Measurements from ENCODE around the gene NFIC. TPM values are rescaled to one million over a fixed set of nuclear protein-coding genes. Genes with fewer than 3 reads are reported as not detected.
A peak's percentile ranks its signal among the peaks of the same experiment; 100 is the strongest.

The NFIC gene
- polyA plus RNA-seq, 1 of the 3 experiments (the other 2 are of a cell fraction) = 7.2 TPM

GRCh38 chr19:3459965-3460582 is 93.7 kb downstream of the NFIC start:
- H3K9me3 ChIP-seq = no peaks in the 10 kb centered on the region
- ChIA-PET POLR2A (no interaction called here), CTCF (interaction anchor here (0.9 to 2.8 kb wide), 5 partner anchors 10 to 114 kb away, joined by 3 to 11 read pairs (median 5); no protein-coding TSS in a partner anchor)
- H3K9me2 ChIP-seq = no peaks in the 10 kb centered on the region
- H3K79me2 ChIP-seq (ENCODE audit: insufficient read depth) = peaks cover 14% of the 10 kb centered on the region; the same call in 1 of the 2 replicates
- no peaks in the 10 kb centered on the region for H3K27me3 ChIP-seq (ENCODE audit: insufficient read depth)
- H3K9ac ChIP-seq = no peak overlapping the region
- H3F3A ChIP-seq (replicated peaks; ENCODE audit: insufficient read depth) = peaks cover 6% of the 10 kb centered on the region
- H2AFZ ChIP-seq (ENCODE audit: low read depth) = no peak overlapping the region
- no peak for DNase-seq
- H4K20me1 ChIP-seq (ENCODE audit: insufficient read depth) = peaks cover 22% of the 10 kb centered on the region
- peak overlapping the region; percentile 67 to 95 for H3K27ac ChIP-seq (ENCODE audit: low read depth in 2 of 2, low read length in 1 of 2)
- 88% methylated on average over 10 of the region's 15 CpGs for WGBS (ENCODE audit: low lambda C conversion rate)
- peaks cover 8 to 32% of the 10 kb centered on the region in 2 experiments; a peak in 2 of 4 replicates for H3K4me1 ChIP-seq (ENCODE audit: control insufficient read depth in 1 of 2, insufficient read depth in 2 of 2, low read depth in 1 of 2, low read length in 1 of 2)
- H3K4me2 ChIP-seq = peak overlapping the region; percentile 47; the same call in 1 of the 2 replicates
- TF ChIP-seq CHD2 (IDR thresholded peaks at IDR 0.05; ENCODE audit: low read length, partially characterized antibody) = no peak
- TF ChIP-seq ELF1 (IDR thresholded peaks at IDR 0.05) = no peak
- no peak for TF ChIP-seq MAX (IDR thresholded peaks at IDR 0.05; ENCODE audit: low read depth)
- TF ChIP-seq MXI1 (IDR thresholded peaks at IDR 0.05; ENCODE audit: low read depth, low read length) = no peak
- peaks cover 9 to 21% of the 10 kb centered on the region in 2 experiments for H3K36me3 ChIP-seq (replicated peaks in 1 of 2; ENCODE audit: control insufficient read depth in 1 of 2, insufficient read depth in 2 of 2, low read length in 1 of 2)
- H3K4me3 ChIP-seq (ENCODE audit: low read depth in 2 of 2, low read length in 1 of 2) = no peak overlapping the region

- Histone ChIP-seq H3K4me3 (ENCODE audit: low read depth in 2 of 2, low read length in 1 of 2) (no peak overlapping the region), H3K27ac (ENCODE audit: low read depth in 2 of 2, low read length in 1 of 2) (no peak overlapping the region), H3K79me2 (ENCODE audit: insufficient read depth) (0 out of 2 replicates have a peak, but pooled peaks cover 10% of the 10 kb centered on the region), H3K9ac (no peak overlapping the region), H4K20me1 (ENCODE audit: insufficient read depth) (peaks cover 13% of the 10 kb centered on the region; the same call in 1 of the 2 replicates), H3K36me3 (replicated peaks in 1 of 2; ENCODE audit: control insufficient read depth in 1 of 2, insufficient read depth in 2 of 2, low read length in 1 of 2) (peaks cover 6 to 12% of the 10 kb centered on the region in 2 experiments), H3K4me2 (no peak overlapping the region), H2AFZ (ENCODE audit: low read depth) (no peak overlapping the region), H3K9me2 (no peaks in the 10 kb centered on the region), H3K9me3 (no peaks in the 10 kb centered on the region), H3F3A (replicated peaks; ENCODE audit: insufficient read depth) (peaks cover 4% of the 10 kb centered on the region), H3K4me1 (ENCODE audit: control insufficient read depth in 1 of 2, insufficient read depth in 2 of 2, low read depth in 1 of 2, low read length in 1 of 2) (peaks cover 8 to 19% of the 10 kb centered on the region in 2 experiments; a peak in 2 of 4 replicates), H3K27me3 (ENCODE audit: insufficient read depth) (no peaks in the 10 kb centered on the region)
- ChIA-PET CTCF (interaction anchor here (0.7 to 1.7 kb wide), 3 partner anchors 10 to 119 kb away, joined by 3 to 7 read pairs (median 3); no protein-coding TSS in a partner anchor), POLR2A (no interaction called here)
- TF ChIP-seq RXRA (IDR thresholded peaks at IDR 0.05; ENCODE audit: borderline replicate concordance, low read depth) (no peak), CHD2 (IDR thresholded peaks at IDR 0.05; ENCODE audit: low read length, partially characterized antibody) (no peak), REST (IDR thresholded peaks at IDR 0.05; ENCODE audit: low read depth, low read length) (no peak), RCOR1 (IDR thresholded peaks at IDR 0.05; ENCODE audit: low read length) (no peak), NFIC (IDR thresholded peaks at IDR 0.05; ENCODE audit: borderline replicate concordance) (no peak), JUND (IDR thresholded peaks at IDR 0.05) (no peak), POLR2AphosphoS5 (IDR thresholded peaks at IDR 0.05; ENCODE audit: low read depth, low read length) (no peak), USF1 (IDR thresholded peaks at IDR 0.05; ENCODE audit: borderline replicate concordance, low read depth) (no peak), SIN3A (IDR thresholded peaks at IDR 0.05; ENCODE audit: borderline replicate concordance, low read depth, low read length) (no peak), RFX5 (IDR thresholded peaks at IDR 0.05; ENCODE audit: low read length) (no peak)
- no peak for DNase-seq
- WGBS (ENCODE audit: low lambda C conversion rate) = 97% methylated on average over 43 of the region's 58 CpGs
Measured at GRCh38 chr19:3462991-3463713, 96.8 kb downstream of the NFIC start.

Measured in SK-N-SH (cell line).